HG02943 (cell line): ENCODE results near the gene TAP1.
"Not testable (repeated sequence)": the region's sequence is repeated elsewhere in the genome, so short reads cannot be mapped to it uniquely, and the experiment has no call there.

ENCODE experiments used
- ATAC-seq: cut with Tn5 transposase; IDR thresholded peaks from one replicate; pipeline ENCODE4 v1.9.1; 2021; ENCODE audit warnings: mild to moderate bottlenecking, low read depth, moderate library complexity; ENCODE audit not compliant: unreplicated experiment

TAP1 gene

GRCh38 chr6:32807020-32807580 is 46.4 kb downstream of the TAP1 start:
- ATAC-seq = no peak

DNA sequence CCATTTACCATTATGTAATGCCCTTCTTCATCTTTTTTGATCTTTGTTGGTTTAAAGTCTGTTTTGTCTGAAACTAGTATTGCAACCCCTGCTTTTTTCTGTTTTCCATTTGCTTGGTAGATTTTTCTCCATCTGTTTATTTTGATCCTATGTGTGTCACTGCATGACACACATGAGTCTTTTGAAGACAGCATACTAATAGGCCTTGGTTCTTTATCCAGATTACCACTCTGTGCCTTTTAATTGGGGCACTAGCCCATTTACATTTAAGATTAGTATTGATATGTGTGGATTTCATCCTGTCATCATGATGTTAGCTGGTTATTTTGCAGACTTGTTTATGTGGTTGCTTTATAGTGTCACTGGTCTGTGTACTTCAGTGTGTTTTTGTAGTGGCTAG is 48.1 kb downstream of the TAP1 start:
- ATAC-seq = not testable (repeated sequence)

DNA sequence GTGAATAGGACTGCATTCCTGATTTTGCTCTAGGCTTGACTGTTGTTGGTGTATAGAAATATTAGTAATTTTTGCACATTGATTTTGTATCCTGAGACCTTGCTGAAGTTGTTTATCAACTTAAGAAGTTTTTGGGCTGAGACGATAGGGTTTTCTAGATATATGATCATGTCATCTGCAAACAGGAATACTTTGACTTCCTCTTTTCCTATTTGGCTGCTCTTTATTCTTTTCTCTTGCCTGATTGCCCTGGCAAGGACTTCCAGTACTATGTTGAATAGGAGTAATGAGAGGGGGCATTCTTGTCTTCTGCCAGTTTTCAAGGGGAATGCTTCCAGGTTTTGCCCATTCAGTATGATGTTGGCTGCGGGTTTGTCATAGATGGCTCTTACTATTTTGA is 50.1 kb downstream of the TAP1 start:
- no peak for ATAC-seq

GRCh38 chr6:32799740-32800139 is 53.8 kb downstream of the TAP1 start:
- ATAC-seq = no peak

- ATAC-seq = no peak
Observed at GRCh38 chr6:32799168-32799567, 54.3 kb downstream of the TAP1 start.

GRCh38 chr6:32796848-32797776 is 56.4 kb downstream of the TAP1 start:
- ATAC-seq = no peak
